GM18858 (cell line): Measurements from ENCODE around the gene C9orf50.
A peak's percentile ranks its signal among the peaks of the same experiment; 100 is the strongest.
"Not testable (repeated sequence)": the region's sequence is repeated elsewhere in the genome, so short reads cannot be mapped to it uniquely, and the experiment has no call there.

Experiments used
- ATAC-seq: cut with Tn5 transposase; IDR thresholded peaks from one replicate; pipeline ENCODE4 v1.9.1; 2021; ENCODE audit not compliant: unreplicated experiment

Gene C9orf50

DNA sequence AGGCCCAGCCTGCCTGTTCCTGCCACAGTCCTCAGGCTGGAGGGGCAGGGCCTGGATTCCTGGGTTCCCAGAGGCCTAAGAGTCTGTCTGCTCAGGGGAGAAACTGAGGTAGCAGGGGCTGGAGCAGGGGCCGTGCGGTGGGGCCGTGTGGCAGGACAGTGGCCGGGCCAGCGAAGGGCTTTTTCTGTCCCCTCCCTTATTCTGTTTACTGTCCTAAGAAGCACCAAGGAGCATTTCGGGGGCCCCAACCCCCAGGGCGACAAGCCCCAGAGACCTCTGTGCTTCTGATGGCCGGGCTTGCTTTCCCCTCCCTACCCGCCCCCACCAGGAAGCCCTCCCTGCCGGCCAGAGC, 27.8 kb upstream of the C9orf50 start:
- ATAC-seq: no peak

DNA sequence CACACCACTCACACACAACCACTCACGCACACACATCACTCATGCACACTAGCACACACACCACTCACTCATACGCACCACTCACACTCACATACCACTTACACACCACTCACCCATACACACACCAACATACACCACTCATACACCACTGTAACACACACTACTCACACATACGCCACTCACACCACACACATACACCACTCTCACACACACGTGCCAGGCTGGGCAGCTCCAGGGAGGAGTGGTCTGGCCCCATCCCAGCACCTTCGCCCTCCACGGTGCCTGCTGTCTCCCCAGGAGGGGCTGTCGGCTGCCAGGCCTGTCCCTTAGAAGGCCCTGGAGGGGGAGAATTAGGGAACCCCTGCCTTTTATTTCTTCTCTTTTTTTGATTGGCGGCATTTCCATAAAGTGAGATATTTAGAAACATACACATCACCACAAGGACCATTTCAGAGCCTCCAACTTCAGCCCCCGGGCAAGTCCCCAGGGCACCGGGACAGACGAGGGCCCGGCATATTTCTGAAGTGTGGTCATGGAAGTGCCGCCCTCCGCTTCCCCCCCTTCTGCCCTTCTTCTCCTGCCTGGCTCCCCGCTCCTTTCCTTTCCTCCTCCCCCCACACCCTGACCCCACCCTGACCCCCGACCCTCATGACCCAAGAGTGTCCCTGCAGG, 27.3 kb upstream of the C9orf50 start:
- ATAC-seq: no peak

DNA sequence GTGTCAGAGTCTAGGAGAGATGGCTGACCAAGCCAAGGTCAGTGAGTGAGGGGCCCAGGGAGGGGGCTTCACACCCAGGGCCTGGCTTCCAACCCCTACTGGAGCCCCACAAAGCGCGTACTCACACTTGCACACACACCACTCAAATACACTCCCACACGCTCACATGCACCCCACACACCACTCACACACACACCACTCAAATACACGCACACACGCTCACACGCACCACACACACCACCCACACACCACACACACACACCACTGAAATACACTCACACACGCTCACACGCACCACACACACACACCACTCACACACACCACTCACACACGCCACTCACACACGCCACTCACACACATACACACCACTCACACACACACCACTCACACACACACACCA, 26.7 kb upstream of the C9orf50 start:
- no peak for ATAC-seq

DNA sequence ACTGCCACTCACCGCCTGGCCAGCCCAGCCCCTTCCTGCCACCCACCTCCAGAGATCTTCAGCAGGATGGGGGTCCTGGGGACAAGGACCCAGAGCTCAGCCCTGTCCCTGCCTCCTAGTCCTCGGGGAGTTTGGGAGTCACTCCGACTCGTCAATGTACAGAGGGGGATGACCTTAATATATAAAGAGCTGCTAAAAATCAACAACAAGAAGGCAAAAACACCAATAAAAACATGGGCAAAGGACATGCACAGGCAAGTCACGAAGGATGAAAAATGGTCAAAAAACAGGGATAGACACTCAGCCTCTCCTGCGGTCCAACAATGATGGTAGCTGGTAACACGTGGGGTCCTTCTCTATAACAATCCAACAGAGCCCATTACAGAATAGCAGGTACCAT, 25.8 kb upstream of the C9orf50 start:
- no peak for ATAC-seq

DNA sequence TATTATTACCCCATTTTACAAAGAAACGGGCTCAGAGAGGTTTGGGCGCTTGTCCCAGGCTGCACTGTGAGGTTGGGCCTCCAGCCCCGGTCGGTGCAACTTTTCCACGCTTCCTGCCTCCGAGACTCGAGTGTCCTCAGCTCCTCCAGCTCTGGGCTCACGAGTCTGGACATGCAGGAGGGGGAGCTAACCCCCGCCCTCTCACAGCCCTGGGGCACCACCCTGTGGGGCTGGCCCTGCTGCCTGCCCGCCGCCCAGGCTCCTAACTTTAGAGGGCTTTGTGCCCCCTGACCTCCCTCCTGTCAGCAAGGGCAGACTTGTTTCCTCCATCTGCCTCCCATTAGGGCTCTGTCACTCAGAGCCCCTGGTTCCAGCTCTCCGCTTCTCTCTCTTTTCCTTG, 25.4 kb upstream of the C9orf50 start:
- no peak for ATAC-seq

DNA sequence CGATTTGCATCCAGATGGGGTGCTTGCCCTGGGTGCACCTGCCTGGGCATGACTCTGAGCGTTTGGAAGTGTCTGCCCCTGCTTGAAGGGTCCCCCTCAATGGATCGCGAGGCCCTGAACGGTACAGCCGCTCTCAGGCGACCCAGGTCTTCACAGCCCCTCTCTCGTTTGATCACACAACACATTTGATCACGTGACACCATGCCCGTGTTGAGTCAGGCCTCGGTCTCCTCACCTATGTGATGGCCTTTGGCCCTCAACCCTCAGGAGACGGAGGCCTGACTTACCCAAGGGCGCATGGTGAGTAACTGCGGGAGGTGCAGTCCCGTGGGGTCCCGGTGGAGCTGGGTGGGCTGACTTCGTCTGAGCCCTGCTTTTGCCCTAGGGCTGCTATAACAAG, 24.0 kb upstream of the C9orf50 start:
- no peak for ATAC-seq

DNA sequence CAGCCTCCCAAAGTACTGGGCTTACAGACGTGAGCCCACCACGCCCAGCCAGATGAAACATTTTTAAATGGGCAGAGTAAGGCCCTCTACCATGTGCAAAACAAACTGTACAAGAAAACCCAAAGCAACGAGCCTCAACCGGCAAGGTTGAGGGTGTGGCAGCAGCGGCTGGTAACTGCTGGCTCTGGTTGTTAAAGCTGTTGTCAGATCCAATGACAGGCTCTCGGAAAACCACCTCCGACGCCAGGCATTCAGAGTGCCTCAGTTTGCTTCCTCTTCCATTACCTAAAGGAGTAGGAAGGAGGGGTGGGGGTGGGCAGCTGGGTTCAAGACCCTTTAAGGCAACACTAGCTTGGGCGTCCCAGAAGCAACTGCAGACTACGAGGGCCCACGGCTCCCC, 23.5 kb upstream of the C9orf50 start:
- no peak for ATAC-seq

DNA sequence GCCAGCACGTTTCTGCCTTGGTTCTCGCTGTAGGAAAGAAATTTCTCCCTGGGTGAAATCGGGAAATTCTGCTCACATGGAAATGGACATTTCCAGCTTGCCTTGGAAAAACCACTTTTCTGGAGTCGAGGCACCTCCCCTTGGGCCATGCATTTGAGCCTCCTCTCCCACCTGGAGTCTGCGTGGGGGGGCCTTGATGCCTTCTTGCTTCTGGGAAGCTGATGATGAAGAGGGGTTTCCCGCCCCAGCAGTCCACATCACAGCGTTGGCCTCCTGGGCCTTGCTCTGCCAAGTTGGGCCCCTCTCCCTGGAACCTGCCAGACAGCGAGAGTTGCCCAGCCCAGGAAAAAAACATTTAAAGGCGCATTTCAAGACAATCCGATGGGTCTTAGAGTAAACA, 22.8 kb upstream of the C9orf50 start:
- no peak for ATAC-seq

DNA sequence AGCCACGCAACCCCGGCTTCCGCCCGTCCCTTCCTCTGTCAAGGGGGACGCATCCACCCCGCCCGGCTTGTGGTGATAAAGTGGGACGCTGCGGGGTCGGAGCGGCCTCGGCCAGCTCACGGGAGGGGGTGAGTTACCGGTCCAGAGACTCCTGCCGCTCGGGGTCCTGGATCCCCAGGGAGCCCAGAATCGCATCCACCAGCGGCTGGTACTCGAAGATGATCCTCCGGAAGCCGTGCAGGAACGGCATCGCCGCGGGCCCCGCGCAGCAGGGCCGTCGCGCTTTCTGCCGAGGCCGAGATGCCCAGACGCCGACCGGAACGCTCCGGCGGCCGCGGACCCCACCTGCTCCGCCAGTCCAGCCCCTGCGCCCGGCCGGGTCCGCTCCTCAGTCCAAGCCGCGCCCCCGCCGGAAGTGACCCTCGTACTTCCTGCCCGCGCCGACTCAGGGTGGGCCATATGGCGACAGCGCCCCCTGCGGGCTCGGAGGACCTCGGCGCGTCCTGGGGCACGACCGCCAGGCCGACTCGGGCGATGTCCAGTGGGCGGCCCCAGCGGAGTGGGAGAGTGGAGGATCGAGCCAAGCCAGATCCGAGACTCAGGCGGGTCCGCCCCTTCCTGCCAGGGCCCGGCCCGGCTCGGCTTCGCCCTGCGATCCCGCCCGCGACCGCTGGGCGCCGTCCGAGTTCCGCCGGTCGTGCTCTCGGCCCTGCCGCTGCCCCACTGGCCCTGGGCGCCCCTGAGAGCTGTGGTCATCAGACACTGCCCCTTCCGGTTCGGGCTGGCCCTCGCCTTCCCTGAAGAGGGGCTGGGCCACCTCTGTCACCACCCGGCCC, 21.1 kb upstream of the C9orf50 start, which contains the start of gene ASB6:
Gene ASB6, minus strand, starts transcription at position 402 of the 836 bp plus-strand sequence. Its CDS starts 152 bp downstream, at position 250.
- peak; percentile 72 for ATAC-seq

DNA sequence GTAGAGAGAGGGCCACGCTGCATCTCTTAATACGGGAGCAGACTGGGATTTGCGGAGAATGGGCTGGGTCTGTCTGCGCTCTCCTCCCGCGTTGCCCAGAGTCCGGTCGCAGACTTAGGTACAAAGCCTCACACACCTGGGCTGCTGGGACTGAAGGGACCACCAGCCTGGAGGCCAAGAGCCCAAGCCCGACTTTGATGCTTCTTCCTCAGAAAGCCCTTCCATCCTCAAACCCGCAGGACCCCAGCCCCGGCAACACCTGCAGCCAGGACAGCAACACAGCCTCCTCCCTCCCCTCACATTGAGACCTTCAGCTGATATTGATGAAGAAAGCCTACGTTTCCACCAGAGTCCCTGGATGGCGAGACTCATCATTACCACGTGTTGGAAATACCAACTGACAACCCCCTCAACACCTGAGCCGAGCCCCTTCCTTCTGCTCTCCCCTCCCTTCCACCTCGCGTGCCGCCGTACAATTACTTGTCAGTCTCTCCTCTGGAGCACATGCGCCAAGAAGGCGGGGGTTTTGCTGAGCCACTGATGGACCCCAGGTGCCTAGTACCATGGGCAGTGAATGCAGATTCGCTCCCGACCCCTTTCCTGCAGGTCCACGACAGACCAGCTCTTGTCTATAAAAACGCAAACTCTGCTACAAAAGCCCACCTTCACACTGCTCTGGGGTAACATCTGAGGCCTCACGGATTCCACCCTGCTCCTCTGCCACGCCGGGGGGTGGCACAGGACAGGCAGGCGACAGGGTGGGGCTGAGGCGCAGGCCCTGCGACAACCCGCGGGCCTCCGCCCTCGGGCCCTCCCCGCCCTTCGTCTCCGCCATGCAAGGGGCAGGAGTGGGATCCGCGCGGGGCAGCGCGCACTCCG, 20.2 kb upstream of the C9orf50 start:
- no peak for ATAC-seq

DNA sequence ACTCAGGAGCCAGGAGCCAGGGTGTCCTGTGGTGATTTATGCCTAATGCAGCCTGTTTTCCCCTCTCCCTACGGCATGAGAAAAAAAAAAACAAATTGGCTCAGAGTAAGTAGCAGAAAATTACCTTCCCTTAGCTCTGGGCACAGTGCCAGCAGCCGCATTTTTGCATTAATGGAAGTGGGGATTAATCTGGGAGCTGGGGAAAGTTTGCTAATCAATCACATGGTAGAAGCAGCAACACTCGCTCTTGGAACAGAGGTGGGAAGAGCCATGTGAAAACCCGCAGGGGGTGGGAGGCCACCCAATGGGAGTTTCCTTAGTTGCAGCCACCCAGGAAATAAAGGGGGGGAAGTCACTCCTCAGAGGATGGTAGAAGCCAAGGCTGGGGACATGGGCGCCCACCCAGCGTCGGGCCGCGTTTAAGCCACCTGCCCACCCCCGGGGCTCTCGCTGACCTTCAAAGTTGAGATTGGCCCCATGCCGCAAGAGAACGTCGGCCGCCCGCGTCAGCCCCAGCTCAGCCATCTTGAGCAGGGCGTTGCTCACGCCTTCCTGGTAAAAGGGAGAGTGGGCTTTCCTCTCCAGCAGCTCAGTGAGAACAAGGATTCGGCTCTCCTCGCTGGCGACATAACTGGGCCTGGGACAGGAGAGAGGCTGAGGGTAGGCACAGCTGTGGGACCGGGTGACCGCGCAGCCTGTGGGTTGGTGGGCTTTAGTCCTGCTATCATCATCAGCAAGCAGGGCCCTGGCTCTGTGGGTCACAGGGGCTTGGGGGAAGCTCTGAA, 19.4 kb upstream of the C9orf50 start:
- ATAC-seq: no peak

DNA sequence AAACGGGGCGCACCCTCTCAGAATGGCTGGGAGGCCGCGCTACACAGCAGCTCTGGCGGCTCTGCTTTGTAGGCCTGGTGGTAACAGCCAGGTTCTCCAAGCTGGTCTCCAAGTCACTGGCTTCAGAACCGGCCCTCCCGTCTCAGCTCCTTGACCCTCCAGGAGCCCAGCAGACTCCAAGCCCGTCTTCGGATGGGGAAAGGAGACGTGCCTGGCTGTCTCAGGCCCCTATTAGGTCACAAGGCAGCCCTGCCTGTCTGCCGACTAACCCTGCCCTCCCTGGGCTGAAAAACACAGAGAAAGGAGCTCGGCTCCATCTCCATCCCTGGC, 18.8 kb upstream of the C9orf50 start:
- no peak for ATAC-seq

DNA sequence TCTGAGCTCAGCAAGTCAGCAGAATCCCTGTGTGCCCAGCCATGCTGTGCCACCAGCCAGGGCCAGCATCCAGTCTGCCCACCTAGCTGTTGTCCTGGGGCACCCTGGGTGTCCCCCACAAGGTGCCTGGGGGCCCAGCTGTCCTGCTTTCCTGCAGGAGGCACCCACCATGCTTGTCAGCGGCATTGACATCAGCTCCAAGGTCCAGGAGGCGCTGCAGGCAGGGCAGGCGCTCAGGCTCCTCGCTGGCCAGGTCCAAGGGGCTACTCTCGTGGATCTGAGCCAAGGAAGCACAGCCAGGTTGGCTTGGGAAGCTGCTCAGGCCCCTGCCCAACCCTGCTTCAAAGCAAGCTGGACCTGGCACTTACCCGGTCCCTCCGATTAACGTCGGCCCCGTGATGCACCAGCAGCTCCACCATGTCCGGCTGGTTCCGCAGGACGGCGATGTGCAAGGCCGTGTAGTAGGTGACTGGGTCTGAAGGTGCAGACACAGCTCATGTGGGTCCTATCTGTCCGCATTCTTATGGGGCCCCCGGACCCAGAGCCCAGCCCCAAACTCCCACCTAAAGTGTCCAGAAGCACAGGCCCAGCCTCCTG, 18.2 kb upstream of the C9orf50 start:
- ATAC-seq: no peak

DNA sequence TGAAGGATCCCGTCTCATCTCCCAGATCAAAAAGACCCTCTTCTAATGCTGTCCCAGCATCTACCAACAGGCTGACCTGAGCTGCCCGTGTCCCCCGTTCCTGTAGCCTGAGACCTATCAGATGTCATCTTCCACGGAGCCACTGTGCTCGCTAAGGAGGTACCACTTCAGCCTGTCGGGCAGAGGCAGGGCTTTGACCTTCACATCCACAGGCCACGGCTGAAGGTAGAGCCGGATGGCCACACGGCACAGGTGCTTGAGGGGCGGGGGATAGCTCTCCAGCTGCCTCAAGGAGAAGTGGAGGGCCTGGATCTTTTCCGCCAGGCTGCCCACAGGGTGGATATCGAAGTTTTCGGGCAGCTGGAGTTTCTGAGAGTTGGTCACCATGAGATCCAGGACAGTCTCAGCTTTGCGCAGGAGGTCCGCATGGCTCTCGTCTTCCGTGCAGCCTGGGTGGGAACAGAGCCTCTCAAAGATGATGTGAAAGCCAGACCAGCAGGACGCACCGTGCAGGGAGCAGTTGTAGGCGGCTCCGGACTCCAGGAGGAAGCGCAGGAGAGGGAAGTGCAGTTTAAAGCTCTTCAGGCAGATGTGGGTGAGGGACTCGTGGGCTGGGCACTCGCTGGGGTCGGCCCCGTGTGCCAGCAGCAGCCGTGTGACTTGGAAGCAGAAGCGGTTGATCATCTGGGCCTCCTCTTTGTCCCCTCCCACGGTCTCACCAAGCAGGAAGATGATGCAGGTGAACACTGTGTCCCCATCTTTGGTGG, 17.0 kb upstream of the C9orf50 start:
- no peak for ATAC-seq

DNA sequence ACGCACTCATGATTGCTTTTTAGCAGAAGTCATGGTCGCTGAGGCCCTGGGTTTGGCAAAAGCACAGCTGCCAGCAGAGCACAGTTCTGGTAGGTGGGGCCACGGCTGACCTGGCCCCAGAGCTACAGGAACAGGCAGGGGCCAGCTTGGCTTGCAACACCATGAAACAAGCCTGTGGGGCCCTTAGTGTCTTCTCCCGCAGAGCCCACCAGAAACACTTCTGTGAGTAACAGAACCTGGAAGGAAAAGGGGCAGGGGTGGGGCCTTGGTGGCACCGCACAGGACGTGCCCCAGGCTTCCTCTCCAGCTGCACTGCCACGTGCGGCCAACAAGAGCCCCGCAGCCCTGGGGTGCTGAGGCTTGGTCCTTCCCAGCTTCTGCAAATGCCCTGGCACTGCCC, 16.2 kb upstream of the C9orf50 start:
- ATAC-seq: no peak

DNA sequence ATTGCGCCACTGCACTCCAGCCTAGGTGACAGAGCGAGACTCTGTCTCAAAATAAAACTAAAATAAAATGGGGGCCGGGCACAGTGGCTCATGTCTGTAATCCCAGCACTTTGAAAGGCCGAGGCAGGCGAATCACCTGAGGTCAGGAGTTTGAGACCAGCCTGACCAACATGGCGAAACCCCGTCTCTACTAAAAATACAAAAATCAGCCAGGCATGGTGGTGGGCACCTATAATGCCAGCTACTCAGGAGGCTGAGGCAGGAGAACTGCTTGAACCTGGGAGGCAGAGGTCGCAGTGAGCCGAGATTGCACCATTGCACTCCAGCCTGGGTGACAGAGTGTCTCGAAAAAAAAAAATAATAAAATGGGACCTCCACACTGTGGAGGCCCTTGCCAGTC, 15.4 kb upstream of the C9orf50 start:
- ATAC-seq: not testable (repeated sequence)

DNA sequence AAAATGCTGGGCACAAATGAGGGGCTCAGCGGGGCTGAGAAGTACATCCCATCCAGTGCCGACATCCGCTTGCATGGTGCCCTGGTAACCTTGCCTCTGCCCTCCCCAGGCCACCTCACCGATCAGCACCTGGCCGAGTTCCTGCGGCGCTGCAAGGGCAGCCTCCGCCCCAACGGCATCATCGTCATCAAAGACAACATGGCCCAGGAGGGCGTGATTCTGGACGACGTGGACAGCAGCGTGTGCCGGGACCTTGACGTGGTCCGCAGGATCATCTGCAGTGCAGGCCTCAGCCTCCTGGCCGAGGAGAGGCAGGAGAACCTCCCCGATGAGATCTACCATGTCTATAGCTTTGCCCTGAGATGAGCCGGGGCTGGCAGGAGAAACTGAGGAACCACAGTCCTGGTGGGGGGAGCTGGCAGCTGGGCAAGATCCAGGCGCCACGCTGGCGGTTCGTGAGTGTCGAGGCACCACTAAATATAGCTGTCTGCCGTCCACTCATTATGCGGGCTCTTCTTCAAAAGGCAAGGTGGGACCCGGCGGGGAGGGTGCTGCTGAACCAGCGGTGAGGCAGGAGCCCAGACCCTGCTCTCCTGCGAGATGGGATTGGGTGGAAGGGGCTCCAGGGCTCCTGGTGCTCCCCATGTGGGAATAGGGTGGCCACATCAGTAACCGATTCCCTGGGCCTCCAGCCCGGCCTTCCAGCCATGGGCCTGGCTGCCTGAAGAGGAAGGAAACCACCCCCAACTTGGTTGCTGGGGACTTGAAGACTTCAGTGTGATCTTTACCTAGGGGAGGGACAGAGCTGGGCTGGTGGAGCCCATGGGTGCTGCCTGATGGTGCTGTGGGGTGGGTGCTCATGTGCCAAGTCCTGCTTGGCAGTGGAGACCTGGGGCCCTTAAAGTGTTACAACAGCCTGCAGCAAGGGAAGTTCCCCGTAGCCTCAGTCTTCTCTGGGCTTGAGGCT, 14.5 kb upstream of the C9orf50 start:
- ATAC-seq: no peak

DNA sequence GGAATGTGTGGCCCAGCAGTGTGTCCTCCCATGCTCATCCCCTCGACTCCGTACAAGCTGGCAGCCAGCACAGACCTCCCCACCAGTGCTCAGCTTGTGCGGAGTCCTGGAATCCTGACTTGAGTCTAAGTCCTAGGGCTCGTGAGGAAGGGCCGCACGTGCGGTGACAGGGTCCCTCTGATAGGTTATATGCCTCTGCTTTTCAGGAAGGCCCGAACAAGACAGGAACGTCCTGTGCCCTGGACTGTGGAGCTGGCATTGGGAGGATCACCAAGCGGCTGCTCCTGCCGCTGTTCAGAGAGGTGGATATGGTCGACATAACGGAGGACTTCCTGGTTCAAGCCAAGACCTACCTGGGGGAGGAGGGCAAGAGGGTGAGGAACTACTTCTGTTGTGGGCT, 12.9 kb upstream of the C9orf50 start:
- ATAC-seq: no peak

DNA sequence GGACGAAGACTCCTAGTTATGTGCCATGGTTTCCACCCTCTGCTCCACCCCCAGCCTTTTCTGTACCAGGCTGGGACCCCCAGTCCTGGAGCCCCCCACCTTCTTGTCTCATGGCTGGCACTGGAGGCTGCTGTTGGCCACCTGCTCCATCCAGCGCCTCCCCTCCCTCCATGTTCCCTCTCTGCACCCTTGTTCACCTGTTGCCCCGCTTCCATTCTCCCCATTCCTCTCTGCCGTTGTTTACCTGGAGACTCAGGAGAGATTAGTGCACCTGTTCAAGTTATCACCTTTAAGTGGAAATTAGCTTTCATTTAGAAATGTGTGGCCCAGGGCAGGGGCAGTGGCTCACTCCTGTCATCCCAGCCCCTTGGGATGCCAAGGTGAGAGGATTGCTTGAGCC, 12.3 kb upstream of the C9orf50 start:
- ATAC-seq: no peak
